SK-N-SH (cell line): ENCODE data around the gene KRTAP9-7.

Experiments used
- CTCF ChIP-seq: fragments of 200-600 bp; sonication (generic); IDR thresholded peaks from 2 replicates; pipeline ENCODE4 v1.6.1; 2017; ENCODE audit warnings: antibody characterized with exemption, mild to moderate bottlenecking, moderate library complexity
- EP300 ChIP-seq, 2 experiments: IDR thresholded peaks; 2 replicates each; pipeline versions ENCODE4 v1.4.0 to v1.6.1; 2012; ENCODE audit warnings: borderline replicate concordance in 1 of 2, low read depth in 1 of 2, low read length in 1 of 2
- JUND ChIP-seq: IDR thresholded peaks from 2 replicates; pipeline ENCODE4 v1.4.0; 2012
- POLR2AphosphoS5 ChIP-seq: IDR thresholded peaks from 2 replicates; pipeline ENCODE4 v1.6.1; 2012; ENCODE audit warnings: low read depth, low read length
- SIN3A ChIP-seq: IDR thresholded peaks from 2 replicates; pipeline ENCODE4 v1.6.1; 2012; ENCODE audit warnings: low read depth, mild to moderate bottlenecking, low read length, moderate library complexity, borderline replicate concordance
- TF ChIP-seq, protein P1 (sequence below): fragments of 150-350 bp; IDR thresholded peaks from 2 replicates; pipeline ENCODE4 v1.6.1; 2017; ENCODE audit warnings: antibody characterized with exemption, low read length, low read depth, borderline replicate concordance

- TF ChIP-seq CTCF, result no peak
- TF ChIP-seq, protein P1, sequence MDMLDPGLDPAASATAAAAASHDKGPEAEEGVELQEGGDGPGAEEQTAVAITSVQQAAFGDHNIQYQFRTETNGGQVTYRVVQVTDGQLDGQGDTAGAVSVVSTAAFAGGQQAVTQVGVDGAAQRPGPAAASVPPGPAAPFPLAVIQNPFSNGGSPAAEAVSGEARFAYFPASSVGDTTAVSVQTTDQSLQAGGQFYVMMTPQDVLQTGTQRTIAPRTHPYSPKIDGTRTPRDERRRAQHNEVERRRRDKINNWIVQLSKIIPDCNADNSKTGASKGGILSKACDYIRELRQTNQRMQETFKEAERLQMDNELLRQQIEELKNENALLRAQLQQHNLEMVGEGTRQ, result no peak
- no peak for TF ChIP-seq POLR2AphosphoS5
- no peak for TF ChIP-seq JUND
- TF ChIP-seq SIN3A, result no peak
- no peak for TF ChIP-seq EP300 (IDR thresholded peaks at IDR 0.05; ENCODE audit: borderline replicate concordance in 1 of 2, low read depth in 1 of 2, low read length in 1 of 2)
Observed at GRCh38 chr17:41230094-41230493, 45.4 kb upstream of the KRTAP9-7 start.
